Kidney epithelial cell (primary cell): Measurements from ENCODE around the gene PPP2R5C. TPM values are rescaled to one million over a fixed set of nuclear protein-coding genes. Genes with fewer than 3 reads are reported as not detected.

Source experiments
- DNase-seq: peaks from one replicate; pipeline ENCODE4 v3.0.0-alpha.2; 2010; ENCODE audit warnings: low read depth
- H3K27me3 ChIP-seq: 2 replicates; pipeline ENCODE4 v1.6.0; 2011; ENCODE audit warnings: low read length; ENCODE audit not compliant: control insufficient read depth, insufficient read depth
- H3K36me3 ChIP-seq: 2 replicates; pipeline ENCODE4 v1.5.1; 2011; ENCODE audit warnings: low read length; ENCODE audit not compliant: control insufficient read depth, insufficient read depth
- H3K4me3 ChIP-seq: 2 replicates; pipeline ENCODE4 v1.5.1; 2011; ENCODE audit warnings: low read depth, mild to moderate bottlenecking, control low read depth, low read length
- CTCF ChIP-seq: IDR thresholded peaks from 2 replicates; pipeline ENCODE4 v1.5.1; 2011; ENCODE audit warnings: mild to moderate bottlenecking, moderate library complexity, low read length, control low read depth, inconsistent platforms; ENCODE audit not compliant: insufficient read depth, poor library complexity, severe bottlenecking
- total RNA-seq: library from RNA; depleted of rRNA; stranded (reverse); fragments of >200 nt; gene quantifications from 2 replicates; pipeline ENCODE4 v1.2.3, GENCODE V29; 2015

Gene PPP2R5C
- total RNA-seq, 1 donor from 2014 or later, result 79.6 TPM

- Histone ChIP-seq H3K27me3 (no peaks in the 10 kb centered on the region), H3K4me3 (no peak overlapping the region), H3K36me3 (no peaks in the 10 kb centered on the region)
- TF ChIP-seq CTCF, result no peak
- no peak for DNase-seq
Observed at GRCh38 chr14:101915871-101916815, 154.6 kb downstream of the PPP2R5C start.

DNA sequence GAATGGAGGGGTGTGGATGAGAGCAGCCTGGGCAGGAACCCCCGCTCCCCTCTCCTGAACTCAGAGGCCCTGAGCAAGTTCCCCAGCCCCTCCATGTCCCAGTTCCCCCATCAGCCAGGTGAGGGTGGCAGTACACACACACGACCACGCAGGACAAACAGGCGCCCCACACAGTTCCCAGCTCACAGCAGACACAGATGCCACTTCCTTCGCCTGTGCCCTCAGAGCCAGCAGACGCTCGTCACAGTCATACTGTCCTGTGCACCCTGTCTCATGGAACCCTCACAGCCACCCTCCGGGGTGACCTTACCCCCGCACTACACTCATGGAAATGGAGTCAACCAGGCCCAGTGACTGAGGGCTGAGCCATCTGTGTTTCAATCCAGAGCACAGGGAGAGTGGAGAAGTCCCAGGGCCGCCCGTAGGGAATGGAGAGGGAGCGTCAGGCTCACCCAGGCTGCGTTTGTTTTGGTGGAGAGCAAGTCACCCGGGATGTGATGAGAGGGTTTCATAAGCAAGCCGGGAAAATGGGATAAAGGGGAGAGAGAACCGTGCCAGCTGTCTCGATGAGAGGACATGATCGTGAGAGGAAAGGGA lies 155.4 kb downstream of the PPP2R5C start:
- TF ChIP-seq CTCF, result no peak
- Histone ChIP-seq H3K27me3 (no peaks in the 10 kb centered on the region), H3K36me3 (no peaks in the 10 kb centered on the region), H3K4me3 (no peak overlapping the region)
- no peak for DNase-seq

GRCh38 chr14:101917413-101918017 lies 156.0 kb downstream of the PPP2R5C start:
- no peaks in the 10 kb centered on the region for H3K36me3 ChIP-seq
- no peaks in the 10 kb centered on the region for H3K27me3 ChIP-seq
- DNase-seq, result no peak
- H3K4me3 ChIP-seq, result no peak overlapping the region
- no peak for TF ChIP-seq CTCF

DNA sequence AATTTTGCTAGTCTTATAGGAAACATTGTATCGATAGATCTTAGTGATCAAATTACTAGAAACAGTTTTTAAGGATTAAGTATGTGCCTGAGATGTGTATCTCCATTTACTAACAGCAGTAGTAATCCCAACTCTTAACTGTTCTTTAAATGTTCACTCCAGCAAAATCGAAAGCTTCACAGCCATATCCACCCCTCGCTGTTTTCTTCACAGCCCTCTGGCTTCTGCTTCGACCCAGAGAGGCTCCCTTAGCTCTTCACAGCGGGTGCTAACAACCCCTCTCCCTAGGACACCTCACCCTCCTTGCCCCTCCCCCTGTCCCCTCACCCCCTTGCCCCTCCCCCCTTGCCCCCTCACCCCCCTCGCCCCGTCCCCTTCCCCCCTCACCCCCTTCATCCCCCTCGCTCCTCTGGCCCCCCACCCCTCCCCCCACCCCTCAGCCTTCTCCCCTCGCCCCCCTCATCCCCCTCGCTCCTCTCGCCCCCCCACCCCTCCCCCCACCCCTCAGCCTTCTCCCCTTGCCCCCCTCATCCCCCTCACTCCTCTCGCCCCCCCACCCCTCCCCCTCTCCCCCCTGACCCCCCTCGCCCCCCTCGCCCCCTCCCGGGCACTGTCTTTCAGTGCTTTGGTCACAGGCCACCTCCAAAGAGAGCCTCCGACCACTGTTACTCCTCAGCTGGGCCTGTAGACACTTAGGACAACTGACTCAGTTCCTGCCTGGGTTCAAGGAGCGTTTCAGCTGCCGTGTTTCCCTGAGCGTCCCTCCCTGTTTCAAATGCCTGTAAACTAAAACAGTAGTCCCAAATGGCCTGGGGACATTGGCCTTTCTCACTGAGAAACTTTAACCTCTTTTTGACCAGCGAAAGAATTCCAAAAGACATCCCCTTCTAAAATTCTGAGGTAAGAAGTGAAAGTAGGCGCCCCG lies 156.8 kb downstream of the PPP2R5C start:
- Histone ChIP-seq H3K4me3 (no peak overlapping the region), H3K27me3 (no peaks in the 10 kb centered on the region), H3K36me3 (peaks cover 2% of the 10 kb centered on the region)
- no peak for DNase-seq
- TF ChIP-seq CTCF, result no peak

DNA sequence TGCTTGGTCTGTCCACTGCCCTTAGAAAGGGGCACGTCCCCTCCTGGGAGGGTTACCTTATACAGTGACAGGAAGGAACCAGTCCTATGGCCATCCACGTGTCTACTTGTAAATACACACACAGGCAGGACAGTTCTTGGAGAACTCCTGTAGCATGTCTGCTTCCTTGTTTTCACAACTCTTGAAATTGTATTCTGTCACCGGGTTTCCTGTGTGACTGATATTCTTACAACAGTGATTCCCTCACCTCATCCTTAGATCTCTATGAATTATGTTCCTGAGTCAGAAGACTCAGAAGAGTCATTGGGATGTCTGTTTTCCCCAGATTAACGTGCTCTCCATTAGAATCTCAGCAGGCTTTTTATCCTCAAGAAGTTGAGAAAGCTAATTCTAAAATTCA lies 158.8 kb downstream of the PPP2R5C start:
- TF ChIP-seq CTCF, result no peak
- Histone ChIP-seq H3K36me3 (peaks cover 2% of the 10 kb centered on the region), H3K27me3 (no peaks in the 10 kb centered on the region), H3K4me3 (no peak overlapping the region)
- no peak for DNase-seq
